SU-DHL-6 (cell line): ENCODE data around the gene ZSCAN21.

Source experiments
- EZH2phosphoT487 ChIP-seq: fragments of 200-600 bp; sonication (generic), shearing (Covaris generic); conservative IDR thresholded peaks from 2 replicates; pipeline ENCODE4 v1.6.1; 2018; ENCODE audit warnings: mild to moderate bottlenecking, antibody characterized with exemption, low read length, moderate library complexity, mixed read lengths
- TF ChIP-seq, protein P1 (sequence below): fragments of 200-600 bp; sonication (generic); IDR thresholded peaks from one replicate; pipeline ENCODE4 v1.5.1; 2017; ENCODE audit warnings: antibody characterized with exemption, mild to moderate bottlenecking, low read length, moderate library complexity; ENCODE audit not compliant: insufficient read depth, poor library complexity, severe bottlenecking

DNA sequence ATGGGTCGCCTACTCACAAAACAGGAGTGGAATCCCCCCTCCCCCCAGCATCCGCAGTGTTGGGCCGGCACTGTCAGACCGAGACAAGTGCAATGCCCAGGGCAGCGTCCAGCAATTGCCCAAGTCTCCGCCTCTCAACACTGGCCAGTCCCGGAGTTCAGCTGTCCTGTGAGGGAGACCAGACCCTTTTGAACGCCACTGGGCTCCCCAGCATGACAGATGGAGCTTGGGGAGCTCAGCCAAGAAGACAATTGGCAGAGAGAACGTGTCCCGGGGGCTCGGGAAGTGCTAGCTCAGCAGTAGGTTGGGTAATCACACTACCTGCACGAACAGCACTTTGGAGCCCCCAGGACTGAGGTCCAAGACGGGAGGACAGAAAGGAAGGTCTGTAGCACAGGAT lies 43.9 kb downstream of the ZSCAN21 start:
- TF ChIP-seq, protein P1, sequence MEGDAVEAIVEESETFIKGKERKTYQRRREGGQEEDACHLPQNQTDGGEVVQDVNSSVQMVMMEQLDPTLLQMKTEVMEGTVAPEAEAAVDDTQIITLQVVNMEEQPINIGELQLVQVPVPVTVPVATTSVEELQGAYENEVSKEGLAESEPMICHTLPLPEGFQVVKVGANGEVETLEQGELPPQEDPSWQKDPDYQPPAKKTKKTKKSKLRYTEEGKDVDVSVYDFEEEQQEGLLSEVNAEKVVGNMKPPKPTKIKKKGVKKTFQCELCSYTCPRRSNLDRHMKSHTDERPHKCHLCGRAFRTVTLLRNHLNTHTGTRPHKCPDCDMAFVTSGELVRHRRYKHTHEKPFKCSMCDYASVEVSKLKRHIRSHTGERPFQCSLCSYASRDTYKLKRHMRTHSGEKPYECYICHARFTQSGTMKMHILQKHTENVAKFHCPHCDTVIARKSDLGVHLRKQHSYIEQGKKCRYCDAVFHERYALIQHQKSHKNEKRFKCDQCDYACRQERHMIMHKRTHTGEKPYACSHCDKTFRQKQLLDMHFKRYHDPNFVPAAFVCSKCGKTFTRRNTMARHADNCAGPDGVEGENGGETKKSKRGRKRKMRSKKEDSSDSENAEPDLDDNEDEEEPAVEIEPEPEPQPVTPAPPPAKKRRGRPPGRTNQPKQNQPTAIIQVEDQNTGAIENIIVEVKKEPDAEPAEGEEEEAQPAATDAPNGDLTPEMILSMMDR, result no peak
- TF ChIP-seq EZH2phosphoT487, result no peak
